CD4-positive, alpha-beta T cell treated with Interleukin-15 for 4 hours (primary cell): ENCODE data around the gene GZF1.

ENCODE experiments used
- DNase-seq: peaks from one replicate; pipeline ENCODE4 v3.0.0-alpha.2; 2020; ENCODE audit warnings: low spot score

GZF1 gene

GRCh38 chr20:23369072-23369823 is 7.3 kb downstream of the GZF1 start:
- no peak for DNase-seq

- DNase-seq, result no peak
Measured at GRCh38 chr20:23370274-23370673, 8.3 kb downstream of the GZF1 start.

DNA sequence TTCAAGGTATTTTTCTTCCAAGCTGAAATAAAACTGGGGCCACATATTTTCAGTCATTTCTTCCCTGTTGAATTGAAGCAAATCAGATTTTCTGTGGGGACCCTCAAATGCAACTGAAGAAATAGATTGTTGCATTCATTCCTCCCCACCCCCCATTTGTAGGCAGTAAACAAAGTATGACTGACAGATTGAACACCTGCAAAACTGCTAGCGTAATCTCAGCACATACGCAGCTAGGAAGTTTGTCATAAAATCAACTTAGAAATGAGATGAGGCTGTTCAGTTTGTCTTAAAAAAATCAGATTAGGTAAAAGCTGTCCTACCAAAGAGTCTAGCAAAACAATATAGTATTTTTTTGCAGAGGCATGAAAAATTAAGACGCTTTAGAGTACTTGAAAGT is 8.9 kb downstream of the GZF1 start:
- DNase-seq, result no peak

DNA sequence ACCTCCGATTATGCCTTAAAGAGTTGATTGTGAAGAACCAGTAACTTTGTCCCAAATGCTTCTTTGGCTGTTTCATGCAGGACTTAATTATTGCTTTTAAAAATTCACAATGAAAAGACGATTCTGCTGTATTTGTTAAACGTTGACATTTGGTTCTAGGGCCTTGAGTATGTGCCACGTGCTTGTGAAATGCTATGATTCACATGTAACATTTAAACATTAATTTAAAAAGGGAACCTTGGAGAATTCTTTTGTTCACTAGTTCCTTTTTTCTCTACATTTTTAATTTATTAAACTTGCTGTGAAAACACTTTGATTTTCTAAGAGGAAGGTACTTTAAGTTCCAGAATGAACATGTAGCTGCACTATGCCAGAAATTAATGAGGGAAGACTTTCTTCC is 9.5 kb downstream of the GZF1 start:
- DNase-seq, result no peak

GRCh38 chr20:23374441-23374840 is 12.5 kb downstream of the GZF1 start:
- DNase-seq, result no peak

DNA sequence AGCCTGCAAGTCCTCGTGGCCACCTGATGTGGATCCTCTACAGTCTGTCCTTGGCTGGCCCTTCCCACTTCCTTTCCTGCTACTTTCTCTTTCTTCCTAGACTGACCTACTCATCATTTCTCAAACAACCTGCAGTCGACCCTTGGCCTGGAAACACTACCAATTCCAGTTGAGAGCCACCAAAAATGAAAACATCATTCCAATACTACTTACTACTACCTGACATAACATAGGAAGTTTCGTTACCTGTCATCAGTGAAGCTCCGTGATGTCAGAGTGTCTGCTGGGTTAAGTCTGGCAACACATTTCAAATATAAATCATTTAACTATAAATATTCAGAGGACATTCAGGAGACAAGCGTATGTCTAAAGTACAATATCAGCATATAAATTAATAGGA is 13.8 kb downstream of the GZF1 start:
- no peak for DNase-seq

DNA sequence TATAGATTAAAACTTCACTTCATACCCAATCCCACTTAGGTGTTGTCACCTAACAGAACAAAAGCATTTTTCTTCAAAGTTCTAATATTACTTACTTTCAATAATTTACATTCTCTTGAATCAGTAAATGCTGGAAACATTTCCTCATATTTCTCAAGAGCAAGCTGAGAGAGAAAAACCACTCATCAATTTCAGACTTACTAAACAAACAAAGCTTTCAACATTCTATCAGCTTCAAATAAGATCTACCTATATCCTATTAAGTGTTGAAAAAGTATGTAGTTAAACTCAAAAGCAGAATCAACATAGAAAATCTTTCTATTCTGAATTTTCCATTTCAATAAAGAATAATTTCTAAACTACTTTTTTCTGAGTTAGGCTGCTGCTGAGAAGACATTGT is 17.8 kb downstream of the GZF1 start:
- no peak for DNase-seq

GRCh38 chr20:23381876-23382275 is 19.9 kb downstream of the GZF1 start:
- no peak for DNase-seq

- DNase-seq, result no peak
Measured at GRCh38 chr20:23386304-23387117, 24.5 kb downstream of the GZF1 start.

GRCh38 chr20:23387118-23387443 is 25.1 kb downstream of the GZF1 start:
- no peak for DNase-seq

- DNase-seq, result no peak
Measured at GRCh38 chr20:23390091-23390774, 28.3 kb downstream of the GZF1 start.

GRCh38 chr20:23391707-23392310 is 29.8 kb downstream of the GZF1 start:
- DNase-seq, result no peak

GRCh38 chr20:23393996-23394775 is 32.2 kb downstream of the GZF1 start:
- no peak for DNase-seq

DNA sequence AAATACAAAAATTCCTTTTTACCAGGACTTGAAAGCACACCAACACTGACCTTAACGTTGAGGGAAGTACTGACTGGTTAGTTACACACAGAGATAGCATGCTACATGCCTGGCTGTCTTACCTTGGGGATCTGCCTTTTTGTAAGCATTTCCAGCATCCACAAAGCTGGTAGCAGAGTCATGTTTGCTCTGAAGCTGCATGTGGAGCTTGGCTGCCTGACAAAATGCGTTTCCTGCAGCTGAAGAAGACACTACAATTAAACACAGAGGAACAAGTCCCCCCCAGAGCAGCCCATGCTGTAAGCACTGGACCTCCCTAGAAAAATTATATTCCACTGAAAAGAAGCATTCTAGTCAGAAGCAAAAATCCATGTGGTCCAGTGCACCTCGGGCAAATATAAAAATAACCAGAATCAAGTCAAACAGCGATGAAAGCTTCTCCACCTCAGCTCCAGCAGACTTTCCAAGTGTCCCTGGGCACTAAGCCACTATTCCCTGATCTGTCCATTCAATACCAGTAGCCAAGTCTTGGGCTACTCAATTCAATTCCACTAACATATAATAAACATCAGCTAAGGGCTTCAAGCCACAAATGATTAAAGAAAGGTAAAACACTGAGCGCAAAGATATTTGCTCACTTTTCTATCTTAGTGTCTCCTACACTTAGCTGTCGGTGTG is 35.1 kb downstream of the GZF1 start:
- DNase-seq, result no peak

GRCh38 chr20:23397961-23398360 is 36.0 kb downstream of the GZF1 start:
- peak; percentile 9 for DNase-seq

- peak; percentile 15 for DNase-seq
Measured at GRCh38 chr20:23399568-23400241, 37.7 kb downstream of the GZF1 start.

- no peak for DNase-seq
Measured at GRCh38 chr20:23401051-23401450, 39.1 kb downstream of the GZF1 start.

- DNase-seq, result no peak
Measured at GRCh38 chr20:23403751-23404150, 41.8 kb downstream of the GZF1 start.

DNA sequence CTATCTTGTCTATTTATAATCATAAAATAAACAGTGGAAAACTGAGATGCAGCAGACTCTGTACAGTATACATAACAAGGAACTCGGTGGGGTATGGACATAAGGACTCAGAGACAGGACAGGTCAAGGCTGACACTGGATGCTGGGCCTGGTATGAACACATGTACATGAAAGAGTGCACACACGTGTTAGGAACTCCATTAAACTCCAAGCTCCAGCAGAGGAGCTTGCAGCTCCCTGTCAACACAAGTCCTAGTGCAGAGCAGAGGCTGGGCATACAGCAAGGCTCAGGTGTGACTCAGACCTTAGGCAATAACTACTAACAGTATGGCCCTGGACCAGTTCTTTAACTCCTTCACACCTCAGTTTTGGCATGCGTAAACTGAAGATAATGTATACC is 42.2 kb downstream of the GZF1 start:
- no peak for DNase-seq

DNA sequence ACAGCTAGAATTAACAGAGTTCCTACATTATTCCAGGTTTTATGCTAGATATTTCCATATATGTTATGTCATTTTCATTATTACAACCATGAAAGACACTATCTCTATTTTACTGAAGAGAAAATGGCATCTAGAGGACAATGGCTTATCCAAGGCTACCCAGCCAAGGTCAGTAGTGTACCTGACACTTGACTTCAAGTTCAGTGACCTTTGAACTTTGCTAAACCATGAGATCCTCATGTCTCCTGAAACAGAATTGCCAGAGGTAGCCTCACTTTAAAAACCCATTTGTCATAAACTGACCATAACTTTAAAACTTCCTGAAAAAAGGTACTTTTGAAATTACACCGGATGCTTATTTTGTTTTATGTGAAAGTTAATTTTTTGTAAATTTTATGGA is 44.9 kb downstream of the GZF1 start:
- DNase-seq, result no peak
